HEK293 (cell line): Measurements from ENCODE around the gene DTNA.

Experiments used
- CTCF ChIA-PET: fragments of 350-600 bp; formaldehyde crosslinking; extraction: SDS; loops from one replicate; lab custom pipeline; 2021; ENCODE audit warnings: antibody characterized with exemption; lab: Yijun Ruan, JAX
- POLR2A ChIA-PET: fragments of 300-600 bp; formaldehyde crosslinking; extraction: SDS; loops from one replicate; lab custom pipeline; 2020; ENCODE audit warnings: antibody characterized with exemption, inconsistent platforms; lab: Yijun Ruan, JAX
- H3K27ac ChIP-seq: fragments of 200-500 bp; sonication (Bioruptor generic); 2 replicates; pipeline ENCODE4 v1.5.1; 2014; ENCODE audit warnings: low read depth, low read length, control low read depth, inconsistent platforms; ENCODE audit errors: extremely low read depth
- H3K36me3 ChIP-seq, 2 experiments: fragments of 200-500 bp in 1 of 2; sonication (Bioruptor generic) in 1 of 2; 1 replicate in 1 of 2; 2 replicates in 1 of 2; pipeline ENCODE4 v1.5.1; 2014 to 2017; ENCODE audit warnings: inconsistent platforms in 2 of 2, low read length in 2 of 2; ENCODE audit not compliant: control insufficient read depth in 2 of 2, insufficient read depth in 1 of 2
- H3K4me1 ChIP-seq: fragments of 200-500 bp; sonication (Bioruptor generic); 2 replicates; pipeline ENCODE4 v1.5.1; 2014; ENCODE audit warnings: mild to moderate bottlenecking, low read length, inconsistent platforms; ENCODE audit not compliant: control insufficient read depth, insufficient read depth
- H3K4me3 ChIP-seq: 2 replicates; pipeline ENCODE4 v1.5.1; 2011; ENCODE audit warnings: low read depth, mild to moderate bottlenecking, control low read depth, low read length, moderate library complexity
- H3K9me3 ChIP-seq: fragments of 200-500 bp; sonication (Bioruptor generic); 2 replicates; pipeline ENCODE4 v1.5.1; 2014; ENCODE audit warnings: low read depth, low read length, inconsistent platforms; ENCODE audit not compliant: control insufficient read depth, insufficient read depth
- BCL11B ChIP-seq: fragments of 450-650 bp; formaldehyde crosslinking; IDR thresholded peaks from 2 replicates; pipeline ENCODE4 v1.5.1; 2016; ENCODE audit warnings: low read depth, missing biosample characterization, missing genetic modification characterization
- KLF10 ChIP-seq: fragments of 450-650 bp; IDR thresholded peaks from 2 replicates; pipeline ENCODE4 v1.5.1; 2018; ENCODE audit warnings: missing biosample characterization, mild to moderate bottlenecking, missing genetic modification characterization
- KLF17 ChIP-seq: fragments of 450-650 bp; formaldehyde crosslinking; IDR thresholded peaks from 2 replicates; pipeline ENCODE4 v1.5.1; 2016; ENCODE audit warnings: missing biosample characterization, missing genetic modification characterization
- OSR2 ChIP-seq: fragments of 450-650 bp; formaldehyde crosslinking; IDR thresholded peaks from 2 replicates; pipeline ENCODE4 v1.5.1; 2016; ENCODE audit warnings: missing biosample characterization, missing genetic modification characterization
- OVOL3 ChIP-seq: fragments of 450-650 bp; formaldehyde crosslinking; IDR thresholded peaks from 2 replicates; pipeline ENCODE4 v1.5.1; 2016; ENCODE audit warnings: missing biosample characterization, missing genetic modification characterization
- ZBTB1 ChIP-seq: fragments of 450-650 bp; formaldehyde crosslinking; IDR thresholded peaks from 2 replicates; pipeline ENCODE4 v1.5.1; 2016; ENCODE audit warnings: missing biosample characterization, missing genetic modification characterization
- ZBTB26 ChIP-seq: fragments of 450-650 bp; formaldehyde crosslinking; optimal IDR thresholded peaks from 2 replicates; pipeline ENCODE3; 2016; ENCODE audit warnings: missing biosample characterization, mild to moderate bottlenecking, missing genetic modification characterization
- ZEB2 ChIP-seq: fragments of 450-650 bp; formaldehyde crosslinking; IDR thresholded peaks from 2 replicates; pipeline ENCODE4 v1.5.1; 2016; ENCODE audit warnings: missing biosample characterization, missing genetic modification characterization
- ZNF112 ChIP-seq: fragments of 450-650 bp; formaldehyde crosslinking; IDR thresholded peaks from 2 replicates; pipeline ENCODE4 v1.5.0; 2017; ENCODE audit warnings: missing biosample characterization, missing genetic modification characterization
- ZNF121 ChIP-seq: fragments of 450-650 bp; formaldehyde crosslinking; IDR thresholded peaks from 2 replicates; pipeline ENCODE4 v1.5.1; 2016; ENCODE audit warnings: missing biosample characterization, missing genetic modification characterization
- ZNF148 ChIP-seq: fragments of 450-650 bp; formaldehyde crosslinking; IDR thresholded peaks from 2 replicates; pipeline ENCODE4 v1.5.0; 2017; ENCODE audit warnings: missing biosample characterization, missing genetic modification characterization, borderline replicate concordance
- ZNF174 ChIP-seq: fragments of 450-650 bp; formaldehyde crosslinking; IDR thresholded peaks from 2 replicates; pipeline ENCODE4 v1.5.0; 2017; ENCODE audit warnings: missing biosample characterization, mild to moderate bottlenecking, missing genetic modification characterization
- ZNF184 ChIP-seq: fragments of 450-650 bp; IDR thresholded peaks from 2 replicates; pipeline ENCODE4 v1.5.1; 2018; ENCODE audit warnings: missing biosample characterization, mild to moderate bottlenecking, missing genetic modification characterization
- ZNF2 ChIP-seq: fragments of 450-650 bp; formaldehyde crosslinking; IDR thresholded peaks from 2 replicates; pipeline ENCODE4 v1.5.1; 2016; ENCODE audit warnings: missing biosample characterization, missing genetic modification characterization
- ZNF223 ChIP-seq: fragments of 450-650 bp; formaldehyde crosslinking; IDR thresholded peaks from 2 replicates; pipeline ENCODE4 v1.5.1; 2016; ENCODE audit warnings: missing biosample characterization, missing genetic modification characterization
- ZNF404 ChIP-seq: fragments of 450-650 bp; formaldehyde crosslinking; IDR thresholded peaks from 2 replicates; pipeline ENCODE4 v1.5.1; 2017; ENCODE audit warnings: missing biosample characterization, missing genetic modification characterization
- ZNF449 ChIP-seq: fragments of 450-650 bp; formaldehyde crosslinking; IDR thresholded peaks from 2 replicates; pipeline ENCODE4 v1.5.1; 2017; ENCODE audit warnings: missing biosample characterization, mild to moderate bottlenecking, missing genetic modification characterization, moderate library complexity
- ZNF514 ChIP-seq: fragments of 450-650 bp; formaldehyde crosslinking; IDR thresholded peaks from 2 replicates; pipeline ENCODE4 v1.5.1; 2016; ENCODE audit warnings: missing biosample characterization, missing genetic modification characterization
- ZNF585B ChIP-seq: fragments of 450-650 bp; formaldehyde crosslinking; IDR thresholded peaks from 2 replicates; pipeline ENCODE4 v1.5.1; 2016; ENCODE audit warnings: missing biosample characterization, missing genetic modification characterization
- ZNF596 ChIP-seq: fragments of 450-650 bp; IDR thresholded peaks from 2 replicates; pipeline ENCODE4 v1.5.0; 2018; ENCODE audit warnings: missing biosample characterization, mild to moderate bottlenecking, missing genetic modification characterization, moderate library complexity
- ZNF626 ChIP-seq: fragments of 450-650 bp; sonication (Bioruptor Pico); formaldehyde crosslinking; IDR thresholded peaks from 2 replicates; pipeline ENCODE4 v1.5.1; 2018; ENCODE audit warnings: missing biosample characterization, missing genetic modification characterization, inconsistent platforms
- ZNF645 ChIP-seq: fragments of 450-650 bp; formaldehyde crosslinking; IDR thresholded peaks from 2 replicates; pipeline ENCODE4; 2016; ENCODE audit warnings: missing biosample characterization, missing genetic modification characterization
- ZNF658 ChIP-seq: fragments of 450-650 bp; formaldehyde crosslinking; IDR thresholded peaks from 2 replicates; pipeline ENCODE4; 2016; ENCODE audit warnings: missing biosample characterization, missing genetic modification characterization
- ZNF664 ChIP-seq: fragments of 450-650 bp; formaldehyde crosslinking; IDR thresholded peaks from 2 replicates; pipeline ENCODE4 v1.5.1; 2016; ENCODE audit warnings: missing biosample characterization, missing genetic modification characterization
- ZNF843 ChIP-seq: fragments of 450-650 bp; formaldehyde crosslinking; IDR thresholded peaks from 2 replicates; pipeline ENCODE4 v1.5.1; 2016; ENCODE audit warnings: missing biosample characterization, missing genetic modification characterization

Gene DTNA

GRCh38 chr18:34844072-34844471, 134.0 kb downstream of the DTNA start:
- Histone ChIP-seq H3K27ac (no peak overlapping the region), H3K4me3 (no peak overlapping the region), H3K36me3 (peaks cover 0 to 2% of the 10 kb centered on the region in 2 experiments; a peak in 1 of 3 replicates), H3K9me3 (no peaks in the 10 kb centered on the region), H3K4me1 (0 out of 2 replicates have a peak, but pooled peaks cover 2% of the 10 kb centered on the region)
- ChIA-PET CTCF (interaction anchor here (0.6 kb wide), 1 partner anchor 619 kb away, joined by 3 read pairs; no protein-coding TSS in a partner anchor), POLR2A (no interaction called here)
- no peak for TF ChIP-seq ZBTB26
- no peak for TF ChIP-seq ZNF658
- TF ChIP-seq ZNF664 = no peak
- no peak for TF ChIP-seq ZNF112 (tag by site-specific recombination)
- TF ChIP-seq KLF10 = no peak
- TF ChIP-seq ZNF2 (tag by site-specific recombination) = no peak
- no peak for TF ChIP-seq ZEB2 (tag by site-specific recombination)
- no peak for TF ChIP-seq ZNF148
- no peak for TF ChIP-seq OVOL3 (tag by site-specific recombination)
- no peak for TF ChIP-seq ZBTB1 (tag by site-specific recombination)
- no peak for TF ChIP-seq ZNF585B

- ChIA-PET POLR2A (no interaction called here), CTCF (interaction anchor here (0.6 kb wide), 2 partner anchors 36 to 98 kb away, joined by 3 read pairs; no protein-coding TSS in a partner anchor)
- no peak overlapping the region for H3K27ac ChIP-seq
- peaks cover 0 to 2% of the 10 kb centered on the region in 2 experiments; a peak in 1 of 3 replicates for H3K36me3 ChIP-seq
- H3K4me1 ChIP-seq = 0 out of 2 replicates have a peak, but pooled peaks cover 2% of the 10 kb centered on the region
- no peak for TF ChIP-seq ZNF596 (tag by site-specific recombination)
- no peak for TF ChIP-seq ZNF449 (tag by site-specific recombination)
- TF ChIP-seq ZNF174 = no peak
- TF ChIP-seq BCL11B (tag by site-specific recombination) = no peak
- no peak for TF ChIP-seq ZNF645
- no peak for TF ChIP-seq ZNF223
- no peak for TF ChIP-seq ZNF404 (tag by site-specific recombination)
- TF ChIP-seq OSR2 = no peak
- no peak for TF ChIP-seq ZNF514 (tag by site-specific recombination)
- no peak for TF ChIP-seq ZNF626
- no peak for TF ChIP-seq KLF17 (tag by site-specific recombination)
- TF ChIP-seq ZNF843 (tag by site-specific recombination) = no peak
- TF ChIP-seq ZNF184 (tag by site-specific recombination) = no peak
- TF ChIP-seq ZNF121 (tag by site-specific recombination) = no peak
- TF ChIP-seq, all 188 proteins: peak for 0
- H3K4me3 ChIP-seq = no peak overlapping the region
- no peaks in the 10 kb centered on the region for H3K9me3 ChIP-seq
These were observed 134.8 kb downstream of the DTNA start for GRCh38 chr18:34844732-34845459.
